A549 (cell line): ENCODE results near the gene OSBPL6. TPM values are rescaled to one million over a fixed set of nuclear protein-coding genes. Genes with fewer than 3 reads are reported as not detected.

Source experiments
- ATAC-seq, 2 experiments: fragments of 200-7000 bp in 1 of 2; fragments of >200 bp in 1 of 2; cut with Nextera tagmentation in 1 of 2; cut with Tn5 transposase in 1 of 2; 3 replicates each; pipeline versions ENCODE4 v1.8.0 to v1.9.1; 2018 to 2020; ENCODE audit warnings: mild to moderate bottlenecking in 1 of 2, moderate library complexity in 1 of 2
- CTCF ChIA-PET: fragments of 300-600 bp; sonication (Branson Sonifier 250); formaldehyde crosslinking; extraction: SDS; loops from one replicate; lab custom pipeline; 2021; ENCODE audit warnings: antibody characterized with exemption, inconsistent platforms; lab: Yijun Ruan, JAX
- POLR2A ChIA-PET: fragments of 350-600 bp; formaldehyde crosslinking; extraction: SDS; loops from one replicate; lab custom pipeline; 2021; ENCODE audit warnings: antibody characterized with exemption, inconsistent platforms; lab: Yijun Ruan, JAX
- DNase-seq, 2 experiments: peaks; one replicate each; pipeline versions ENCODE4 v3.0.0 to v3.0.0-alpha.2; 2011 to 2016; ENCODE audit warnings: low read depth in 1 of 2, low spot score in 1 of 2
- FAIRE-seq: peaks from 2 replicates; lab custom pipeline; 2011; peaks lifted over from hg19 to GRCh38; lab: Jason Lieb, UNC
- H3K27ac ChIP-seq, 2 experiments: fragments of >200 bp; sonication (Bioruptor Twin); formaldehyde crosslinking; 3 replicates each; pipeline ENCODE4 v1.5.1; 2016 to 2017
- H3K4me1 ChIP-seq: fragments of >200 bp; sonication (Bioruptor Twin); formaldehyde crosslinking; 3 replicates; pipeline ENCODE4 v1.6.1; 2016
- H3K4me2 ChIP-seq: fragments of >200 bp; sonication (Bioruptor Twin); formaldehyde crosslinking; 3 replicates; pipeline ENCODE4 v1.6.1; 2016
- H3K4me3 ChIP-seq: fragments of >200 bp; sonication (Bioruptor Twin); formaldehyde crosslinking; 3 replicates; pipeline ENCODE4 v1.5.1; 2016
- H3K9me3 ChIP-seq: fragments of >200 bp; sonication (Bioruptor Twin); formaldehyde crosslinking; 3 replicates; pipeline ENCODE4 v1.6.1; 2016
- BHLHE40 ChIP-seq: IDR thresholded peaks from 2 replicates; pipeline ENCODE4 v1.6.1; 2012; ENCODE audit warnings: low read depth, low read length, inconsistent platforms
- CBX2 ChIP-seq: fragments of 200-600 bp; sonication (generic); IDR thresholded peaks from 2 replicates; pipeline ENCODE4 v1.6.1; 2016; ENCODE audit warnings: low read depth, mild to moderate bottlenecking, borderline replicate concordance
- CHD2 ChIP-seq: fragments of 150-350 bp; IDR thresholded peaks from 2 replicates; pipeline ENCODE4 v1.6.1; 2014; ENCODE audit warnings: low read length; ENCODE audit not compliant: partially characterized antibody
- EHF ChIP-seq: fragments of 250-450 bp; sonication (Bioruptor Pico); IDR thresholded peaks from 2 replicates; pipeline ENCODE4 v1.5.0; 2020; ENCODE audit warnings: mild to moderate bottlenecking
- ESRRA ChIP-seq: fragments of 150-350 bp; IDR thresholded peaks from 2 replicates; pipeline ENCODE4 v1.6.1; 2014; ENCODE audit warnings: mild to moderate bottlenecking, low read length, borderline replicate concordance
- JUNB ChIP-seq: fragments of >200 bp; sonication (Bioruptor Twin); formaldehyde crosslinking; IDR thresholded peaks from 2 replicates; pipeline ENCODE4 v1.6.1; 2016
- MAFK ChIP-seq: fragments of 450-650 bp; IDR thresholded peaks from 2 replicates; pipeline ENCODE4 v1.6.1; 2014; ENCODE audit not compliant: partially characterized antibody
- PHF8 ChIP-seq: fragments of 200-600 bp; sonication (generic); IDR thresholded peaks from 2 replicates; pipeline ENCODE4 v1.6.1; 2016; ENCODE audit warnings: low read depth, mild to moderate bottlenecking, antibody characterized with exemption, moderate library complexity, borderline replicate concordance
- POLR2A ChIP-seq: IDR thresholded peaks from 2 replicates; pipeline ENCODE4 v1.6.1; 2012; ENCODE audit warnings: mild to moderate bottlenecking, low read length
- RARB ChIP-seq: fragments of 250-450 bp; sonication (Bioruptor Pico); IDR thresholded peaks from 2 replicates; pipeline ENCODE4 v1.8.0; 2021; ENCODE audit warnings: mild to moderate bottlenecking, moderate library complexity
- RFX5 ChIP-seq: fragments of 450-650 bp; IDR thresholded peaks from 2 replicates; pipeline ENCODE4 v1.7.1; 2014; ENCODE audit warnings: antibody characterized with exemption, mild to moderate bottlenecking, moderate library complexity
- TFCP2L1 ChIP-seq: fragments of 250-450 bp; sonication (Bioruptor Pico); IDR thresholded peaks from 2 replicates; pipeline ENCODE4 v1.5.0; 2021; ENCODE audit warnings: mild to moderate bottlenecking
- ZFP36 ChIP-seq: fragments of 450-650 bp; IDR thresholded peaks from 2 replicates; pipeline ENCODE4 v1.6.1; 2014; ENCODE audit warnings: borderline replicate concordance; ENCODE audit not compliant: partially characterized antibody
- ZNF302 ChIP-seq: fragments of 250-450 bp; sonication (Bioruptor Pico); IDR thresholded peaks from 2 replicates; pipeline ENCODE4 v1.9.0; 2021; ENCODE audit warnings: inconsistent platforms, mild to moderate bottlenecking, moderate library complexity
- ZSCAN20 ChIP-seq: fragments of 250-450 bp; sonication (Bioruptor Pico); IDR thresholded peaks from 2 replicates; pipeline ENCODE4 v1.8.0; 2022; ENCODE audit warnings: mild to moderate bottlenecking, moderate library complexity
- WGBS: methylation state at CpG from one replicate; pipeline ENCODE4 v1.1.6; 2017; ENCODE audit errors: missing lambda C conversion rate; 5-methylcytosine and 5-hydroxymethylcytosine counted together
- polyA plus RNA-seq, 4 experiments: library from polyadenylated mRNA; depleted of rRNA in 3 of 4; stranded (reverse); fragments of >200 nt; fragmentation: RNase III in 1 of 4; extraction: RNeasy Plus Mini Kit Qiagen cat#74134 plus additional on column Dnase treatment in 1 of 4; gene quantifications; 2 replicates in 3 of 4; 3 replicates in 1 of 4; pipeline ENCODE4 v1.2.3, GENCODE V29; 2011 to 2017
- TF ChIP-seq, protein P1 (sequence below): fragments of 450-650 bp; IDR thresholded peaks from 2 replicates; pipeline ENCODE4 v1.6.1; 2014; ENCODE audit warnings: antibody characterized with exemption
- TF ChIP-seq, protein P2 (sequence below): IDR thresholded peaks from 2 replicates; pipeline ENCODE4 v1.6.1; 2012
- TF ChIP-seq, protein P3 (sequence below): fragments of 150-350 bp; IDR thresholded peaks from 2 replicates; pipeline ENCODE4 v1.6.1; 2014; ENCODE audit warnings: low read depth, mild to moderate bottlenecking, low read length
- TF ChIP-seq, protein P4 (sequence below): IDR thresholded peaks from 2 replicates; pipeline ENCODE4 v1.6.1; 2012
- TF ChIP-seq, protein P5 (sequence below): fragments of 250-450 bp; sonication (Bioruptor Pico); IDR thresholded peaks from 2 replicates; pipeline ENCODE4 v1.5.0; 2021; ENCODE audit warnings: mild to moderate bottlenecking, moderate library complexity, borderline replicate concordance
- TF ChIP-seq, protein P6 (sequence below): fragments of 200-600 bp; sonication (generic); IDR thresholded peaks from 2 replicates; pipeline ENCODE4 v1.6.1; 2016; ENCODE audit warnings: antibody characterized with exemption, mild to moderate bottlenecking, moderate library complexity
- TF ChIP-seq, protein P7 (sequence below): fragments of >200 bp; sonication (Bioruptor Twin); formaldehyde crosslinking; IDR thresholded peaks from 3 replicates; pipeline ENCODE4 v1.6.1; 2016

OSBPL6 gene
- polyA plus RNA-seq, 2 of the 4 experiments (the other 2 are of a cell fraction): 2.9 to 8.2 TPM

DNA sequence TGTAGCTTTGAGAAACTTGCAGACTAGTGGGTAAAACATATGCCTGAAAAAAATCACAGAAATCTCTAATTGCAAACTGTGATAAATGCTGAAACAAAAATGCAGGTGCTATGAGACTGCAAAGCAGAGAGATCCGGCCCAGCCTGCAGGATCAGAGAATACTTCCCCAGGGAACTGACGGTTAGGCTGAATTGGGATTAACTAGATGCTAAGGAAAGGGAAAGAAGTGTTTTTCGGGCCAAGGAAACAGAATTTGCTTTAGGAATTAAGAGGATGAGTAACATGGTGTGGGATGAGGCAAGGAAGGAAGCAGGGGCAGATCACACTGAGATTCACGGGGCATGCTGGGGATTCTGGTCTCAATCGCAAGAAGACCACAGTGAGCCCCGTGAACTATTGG, 71.5 kb downstream of the OSBPL6 start:
- ATAC-seq (no peak), DNase-seq (no peak), FAIRE-seq (no peak)
- Histone ChIP-seq H3K9me3 (no peaks in the 10 kb centered on the region), H3K27ac (no peak overlapping the region), H3K4me3 (no peak overlapping the region), H3K4me1 (no peaks in the 10 kb centered on the region), H3K4me2 (no peak overlapping the region)
- ChIA-PET CTCF (no interaction called here), POLR2A (no interaction called here)
- no peak for TF ChIP-seq POLR2A
- TF ChIP-seq ZSCAN20: no peak
- TF ChIP-seq MAFK: no peak
- no peak for TF ChIP-seq EHF (CRISPR knock-in tag)
- TF ChIP-seq ZNF302 (CRISPR knock-in tag): no peak
- TF ChIP-seq CBX2: no peak
- TF ChIP-seq, protein P1, sequence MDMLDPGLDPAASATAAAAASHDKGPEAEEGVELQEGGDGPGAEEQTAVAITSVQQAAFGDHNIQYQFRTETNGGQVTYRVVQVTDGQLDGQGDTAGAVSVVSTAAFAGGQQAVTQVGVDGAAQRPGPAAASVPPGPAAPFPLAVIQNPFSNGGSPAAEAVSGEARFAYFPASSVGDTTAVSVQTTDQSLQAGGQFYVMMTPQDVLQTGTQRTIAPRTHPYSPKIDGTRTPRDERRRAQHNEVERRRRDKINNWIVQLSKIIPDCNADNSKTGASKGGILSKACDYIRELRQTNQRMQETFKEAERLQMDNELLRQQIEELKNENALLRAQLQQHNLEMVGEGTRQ: no peak
- TF ChIP-seq, protein P2, sequence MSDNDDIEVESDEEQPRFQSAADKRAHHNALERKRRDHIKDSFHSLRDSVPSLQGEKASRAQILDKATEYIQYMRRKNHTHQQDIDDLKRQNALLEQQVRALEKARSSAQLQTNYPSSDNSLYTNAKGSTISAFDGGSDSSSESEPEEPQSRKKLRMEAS: no peak
- no peak for TF ChIP-seq ESRRA
- no peak for TF ChIP-seq RFX5
- TF ChIP-seq, protein P3, sequence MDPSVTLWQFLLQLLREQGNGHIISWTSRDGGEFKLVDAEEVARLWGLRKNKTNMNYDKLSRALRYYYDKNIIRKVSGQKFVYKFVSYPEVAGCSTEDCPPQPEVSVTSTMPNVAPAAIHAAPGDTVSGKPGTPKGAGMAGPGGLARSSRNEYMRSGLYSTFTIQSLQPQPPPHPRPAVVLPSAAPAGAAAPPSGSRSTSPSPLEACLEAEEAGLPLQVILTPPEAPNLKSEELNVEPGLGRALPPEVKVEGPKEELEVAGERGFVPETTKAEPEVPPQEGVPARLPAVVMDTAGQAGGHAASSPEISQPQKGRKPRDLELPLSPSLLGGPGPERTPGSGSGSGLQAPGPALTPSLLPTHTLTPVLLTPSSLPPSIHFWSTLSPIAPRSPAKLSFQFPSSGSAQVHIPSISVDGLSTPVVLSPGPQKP: no peak
- no peak for TF ChIP-seq ZFP36
- TF ChIP-seq RARB (CRISPR knock-in tag): no peak
- TF ChIP-seq JUNB: no peak
- TF ChIP-seq, protein P4, sequence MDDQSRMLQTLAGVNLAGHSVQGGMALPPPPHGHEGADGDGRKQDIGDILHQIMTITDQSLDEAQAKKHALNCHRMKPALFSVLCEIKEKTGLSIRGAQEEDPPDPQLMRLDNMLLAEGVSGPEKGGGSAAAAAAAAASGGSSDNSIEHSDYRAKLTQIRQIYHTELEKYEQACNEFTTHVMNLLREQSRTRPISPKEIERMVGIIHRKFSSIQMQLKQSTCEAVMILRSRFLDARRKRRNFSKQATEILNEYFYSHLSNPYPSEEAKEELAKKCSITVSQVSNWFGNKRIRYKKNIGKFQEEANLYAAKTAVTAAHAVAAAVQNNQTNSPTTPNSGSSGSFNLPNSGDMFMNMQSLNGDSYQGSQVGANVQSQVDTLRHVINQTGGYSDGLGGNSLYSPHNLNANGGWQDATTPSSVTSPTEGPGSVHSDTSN: no peak
- no peak for TF ChIP-seq BHLHE40
- TF ChIP-seq, protein P5, sequence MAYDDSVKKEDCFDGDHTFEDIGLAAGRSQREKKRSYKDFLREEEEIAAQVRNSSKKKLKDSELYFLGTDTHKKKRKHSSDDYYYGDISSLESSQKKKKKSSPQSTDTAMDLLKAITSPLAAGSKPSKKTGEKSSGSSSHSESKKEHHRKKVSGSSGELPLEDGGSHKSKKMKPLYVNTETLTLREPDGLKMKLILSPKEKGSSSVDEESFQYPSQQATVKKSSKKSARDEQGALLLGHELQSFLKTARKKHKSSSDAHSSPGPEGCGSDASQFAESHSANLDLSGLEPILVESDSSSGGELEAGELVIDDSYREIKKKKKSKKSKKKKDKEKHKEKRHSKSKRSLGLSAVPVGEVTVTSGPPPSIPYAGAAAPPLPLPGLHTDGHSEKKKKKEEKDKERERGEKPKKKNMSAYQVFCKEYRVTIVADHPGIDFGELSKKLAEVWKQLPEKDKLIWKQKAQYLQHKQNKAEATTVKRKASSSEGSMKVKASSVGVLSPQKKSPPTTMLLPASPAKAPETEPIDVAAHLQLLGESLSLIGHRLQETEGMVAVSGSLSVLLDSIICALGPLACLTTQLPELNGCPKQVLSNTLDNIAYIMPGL (CRISPR knock-in tag): no peak
- TF ChIP-seq TFCP2L1 (CRISPR knock-in tag): no peak
- 77% methylated on average over 6 of the region's 6 CpGs for WGBS

DNA sequence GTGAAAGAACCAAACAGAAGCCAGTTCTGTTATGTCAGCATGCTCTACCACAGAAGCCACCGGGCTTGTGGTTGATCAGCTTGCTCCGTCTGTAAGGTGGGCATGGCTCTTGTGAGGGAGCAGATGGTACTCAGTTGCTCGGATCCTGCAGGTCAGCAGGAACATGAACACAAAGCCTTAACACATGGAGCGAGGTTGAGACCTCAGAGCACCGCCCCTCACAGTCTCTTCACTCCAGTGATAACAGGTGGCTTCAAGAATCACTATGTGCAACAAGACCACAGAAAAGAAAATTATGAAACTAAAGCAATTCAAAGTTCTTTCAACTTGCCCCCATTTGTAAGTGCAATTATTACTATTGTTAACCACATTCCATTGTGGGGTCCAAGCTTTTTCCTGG, 72.1 kb downstream of the OSBPL6 start:
- 88% methylated on average over 5 of the region's 5 CpGs for WGBS
- Histone ChIP-seq H3K9me3 (no peaks in the 10 kb centered on the region), H3K4me1 (no peaks in the 10 kb centered on the region), H3K27ac (no peak overlapping the region), H3K4me3 (no peak overlapping the region), H3K4me2 (no peak overlapping the region)
- no peak for DNase-seq
- no peak for ATAC-seq
- POLR2A ChIA-PET: no interaction called here
- FAIRE-seq: no peak
- CTCF ChIA-PET: no interaction called here
- TF ChIP-seq TFCP2L1 (CRISPR knock-in tag) (no peak), PHF8 (no peak), CHD2 (no peak), CBX2 (no peak), BHLHE40 (no peak)
- TF ChIP-seq, protein P6, sequence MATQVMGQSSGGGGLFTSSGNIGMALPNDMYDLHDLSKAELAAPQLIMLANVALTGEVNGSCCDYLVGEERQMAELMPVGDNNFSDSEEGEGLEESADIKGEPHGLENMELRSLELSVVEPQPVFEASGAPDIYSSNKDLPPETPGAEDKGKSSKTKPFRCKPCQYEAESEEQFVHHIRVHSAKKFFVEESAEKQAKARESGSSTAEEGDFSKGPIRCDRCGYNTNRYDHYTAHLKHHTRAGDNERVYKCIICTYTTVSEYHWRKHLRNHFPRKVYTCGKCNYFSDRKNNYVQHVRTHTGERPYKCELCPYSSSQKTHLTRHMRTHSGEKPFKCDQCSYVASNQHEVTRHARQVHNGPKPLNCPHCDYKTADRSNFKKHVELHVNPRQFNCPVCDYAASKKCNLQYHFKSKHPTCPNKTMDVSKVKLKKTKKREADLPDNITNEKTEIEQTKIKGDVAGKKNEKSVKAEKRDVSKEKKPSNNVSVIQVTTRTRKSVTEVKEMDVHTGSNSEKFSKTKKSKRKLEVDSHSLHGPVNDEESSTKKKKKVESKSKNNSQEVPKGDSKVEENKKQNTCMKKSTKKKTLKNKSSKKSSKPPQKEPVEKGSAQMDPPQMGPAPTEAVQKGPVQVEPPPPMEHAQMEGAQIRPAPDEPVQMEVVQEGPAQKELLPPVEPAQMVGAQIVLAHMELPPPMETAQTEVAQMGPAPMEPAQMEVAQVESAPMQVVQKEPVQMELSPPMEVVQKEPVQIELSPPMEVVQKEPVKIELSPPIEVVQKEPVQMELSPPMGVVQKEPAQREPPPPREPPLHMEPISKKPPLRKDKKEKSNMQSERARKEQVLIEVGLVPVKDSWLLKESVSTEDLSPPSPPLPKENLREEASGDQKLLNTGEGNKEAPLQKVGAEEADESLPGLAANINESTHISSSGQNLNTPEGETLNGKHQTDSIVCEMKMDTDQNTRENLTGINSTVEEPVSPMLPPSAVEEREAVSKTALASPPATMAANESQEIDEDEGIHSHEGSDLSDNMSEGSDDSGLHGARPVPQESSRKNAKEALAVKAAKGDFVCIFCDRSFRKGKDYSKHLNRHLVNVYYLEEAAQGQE: no peak
- TF ChIP-seq, protein P7, sequence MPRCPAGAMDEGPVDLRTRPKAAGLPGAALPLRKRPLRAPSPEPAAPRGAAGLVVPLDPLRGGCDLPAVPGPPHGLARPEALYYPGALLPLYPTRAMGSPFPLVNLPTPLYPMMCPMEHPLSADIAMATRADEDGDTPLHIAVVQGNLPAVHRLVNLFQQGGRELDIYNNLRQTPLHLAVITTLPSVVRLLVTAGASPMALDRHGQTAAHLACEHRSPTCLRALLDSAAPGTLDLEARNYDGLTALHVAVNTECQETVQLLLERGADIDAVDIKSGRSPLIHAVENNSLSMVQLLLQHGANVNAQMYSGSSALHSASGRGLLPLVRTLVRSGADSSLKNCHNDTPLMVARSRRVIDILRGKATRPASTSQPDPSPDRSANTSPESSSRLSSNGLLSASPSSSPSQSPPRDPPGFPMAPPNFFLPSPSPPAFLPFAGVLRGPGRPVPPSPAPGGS: no peak
- TF ChIP-seq, all 56 proteins: peak for 0
